Islet of Langerhans (tissue), 1 donor: ENCODE data around the gene BOC.
A peak's percentile ranks its signal among the peaks of the same experiment; 100 is the strongest.

ENCODE experiments used
- FAIRE-seq: peaks from one replicate; lab custom pipeline; 2011; peaks lifted over from hg19 to GRCh38; lab: Jason Lieb, UNC

BOC gene

DNA sequence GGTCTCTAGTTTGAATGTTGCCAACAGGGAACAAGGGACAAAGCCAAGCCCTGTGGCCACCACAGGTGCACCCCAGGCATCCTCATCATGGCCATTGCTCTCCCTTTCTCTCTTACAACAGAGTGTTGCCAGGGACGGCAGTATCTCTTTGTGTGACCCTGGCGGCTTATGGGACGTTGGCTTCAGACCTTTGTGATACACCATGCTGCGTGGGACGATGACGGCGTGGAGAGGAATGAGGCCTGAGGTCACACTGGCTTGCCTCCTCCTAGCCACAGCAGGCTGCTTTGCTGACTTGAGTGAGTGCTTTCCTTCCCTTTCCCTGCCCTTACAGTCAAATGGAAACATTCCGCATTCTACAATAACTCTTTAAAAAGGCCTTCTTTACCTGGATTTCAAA lies 38.2 kb downstream of the BOC start:
- no peak for FAIRE-seq

GRCh38 chr3:113250566-113250965 lies 39.2 kb downstream of the BOC start:
- FAIRE-seq = no peak

DNA sequence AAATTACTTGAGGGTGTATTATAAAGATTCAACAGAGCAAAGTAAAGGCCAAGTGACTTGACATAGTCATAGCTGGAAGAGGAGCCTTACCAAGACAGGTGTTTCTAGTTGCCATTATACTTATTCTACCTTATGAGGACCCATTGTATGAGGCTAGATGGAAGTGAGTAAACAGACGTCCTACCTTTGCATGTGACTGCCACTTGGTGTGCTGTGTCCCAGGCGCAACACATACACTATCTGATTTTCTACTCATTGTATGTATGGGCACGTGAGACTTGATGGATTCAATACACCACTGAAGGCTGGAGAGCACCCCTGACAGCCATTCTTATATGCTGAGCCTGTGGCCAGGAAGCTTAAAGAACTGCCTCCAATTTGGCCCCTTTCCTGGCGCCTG lies 40.5 kb downstream of the BOC start:
- FAIRE-seq = no peak

- FAIRE-seq = no peak
Measured at GRCh38 chr3:113252553-113252952, 41.2 kb downstream of the BOC start.

GRCh38 chr3:113253702-113254101 lies 42.3 kb downstream of the BOC start:
- no peak for FAIRE-seq

GRCh38 chr3:113254171-113254947 lies 43.0 kb downstream of the BOC start:
- no peak for FAIRE-seq

DNA sequence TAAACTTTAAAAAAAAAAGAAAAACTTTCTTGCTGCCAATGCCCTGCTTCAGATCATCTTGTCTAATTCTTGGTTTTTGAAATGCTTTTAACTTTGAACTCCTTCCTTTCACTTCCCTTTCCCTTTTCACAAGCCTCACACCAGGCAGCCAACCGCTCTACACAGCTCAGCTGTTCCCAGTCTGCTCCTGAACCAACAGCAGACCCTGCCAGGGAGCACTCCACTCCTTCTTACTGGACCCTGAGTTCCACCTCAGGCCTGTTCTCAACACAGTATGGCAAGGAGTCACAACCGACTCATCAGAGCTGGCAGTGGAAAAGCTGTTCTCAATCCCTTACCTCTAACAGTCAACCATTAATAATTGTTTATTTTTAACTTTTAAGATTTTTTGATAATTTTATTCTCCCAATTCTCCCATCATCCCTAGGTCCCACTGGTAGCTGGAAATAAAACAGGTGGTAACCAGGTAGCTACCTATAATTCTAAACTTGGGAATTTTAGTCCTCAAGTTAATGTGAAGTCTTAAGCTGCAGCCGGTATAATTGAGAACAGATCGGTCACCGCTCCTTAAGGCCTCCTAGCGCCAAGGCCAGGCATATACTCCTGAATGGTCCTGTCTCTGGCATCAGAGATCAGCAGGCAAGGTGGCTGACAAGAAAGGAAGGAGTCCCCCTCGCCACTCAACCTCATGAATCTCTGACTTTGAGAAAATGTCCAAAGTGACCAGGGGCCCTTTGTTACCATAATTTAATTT lies 43.9 kb downstream of the BOC start:
- FAIRE-seq = no peak

GRCh38 chr3:113255854-113256615 lies 44.7 kb downstream of the BOC start:
- FAIRE-seq = no peak

DNA sequence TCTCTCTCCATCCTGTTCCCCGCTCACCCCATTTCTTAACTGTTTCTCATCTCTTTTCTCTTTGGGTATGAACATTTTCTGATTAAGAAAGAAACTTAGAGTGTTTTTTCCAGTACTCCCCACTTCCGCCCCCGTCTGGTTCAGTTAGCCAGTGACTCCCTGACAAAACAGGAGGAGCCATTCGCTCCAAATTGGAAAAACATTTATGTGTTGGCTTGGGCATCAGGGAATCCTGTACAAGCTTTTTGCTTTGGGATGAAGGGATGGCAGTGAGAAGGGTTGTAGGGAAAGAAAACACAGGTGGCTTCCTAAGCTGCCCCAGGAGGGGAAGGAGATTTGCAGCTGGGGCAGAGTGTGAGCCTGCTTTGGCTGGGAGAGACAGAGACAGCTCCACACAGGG lies 47.0 kb downstream of the BOC start:
- FAIRE-seq = no peak

- FAIRE-seq = no peak
Measured at GRCh38 chr3:113259196-113259595, 47.8 kb downstream of the BOC start.

- no peak for FAIRE-seq
Measured at GRCh38 chr3:113261063-113261625, 49.8 kb downstream of the BOC start.

GRCh38 chr3:113261626-113262303 lies 50.4 kb downstream of the BOC start:
- FAIRE-seq = peak; percentile 76

DNA sequence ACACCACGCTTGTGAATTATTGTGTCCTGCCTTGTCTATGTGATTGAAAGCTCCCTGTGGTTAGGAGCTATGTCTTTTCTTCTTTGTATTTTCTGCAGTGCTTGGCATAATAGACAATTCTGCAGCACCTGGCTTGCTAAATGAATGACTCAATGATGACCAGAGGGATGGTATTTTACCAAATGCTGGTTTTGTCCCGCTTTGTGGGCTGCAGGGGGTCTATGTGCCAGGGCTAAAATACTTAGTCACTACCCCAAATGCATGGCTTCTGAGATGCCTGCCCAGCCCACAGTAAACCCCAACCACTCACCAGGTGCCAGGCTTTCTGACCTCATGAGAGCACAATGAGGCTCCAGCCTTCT lies 50.9 kb downstream of the BOC start:
- no peak for FAIRE-seq

DNA sequence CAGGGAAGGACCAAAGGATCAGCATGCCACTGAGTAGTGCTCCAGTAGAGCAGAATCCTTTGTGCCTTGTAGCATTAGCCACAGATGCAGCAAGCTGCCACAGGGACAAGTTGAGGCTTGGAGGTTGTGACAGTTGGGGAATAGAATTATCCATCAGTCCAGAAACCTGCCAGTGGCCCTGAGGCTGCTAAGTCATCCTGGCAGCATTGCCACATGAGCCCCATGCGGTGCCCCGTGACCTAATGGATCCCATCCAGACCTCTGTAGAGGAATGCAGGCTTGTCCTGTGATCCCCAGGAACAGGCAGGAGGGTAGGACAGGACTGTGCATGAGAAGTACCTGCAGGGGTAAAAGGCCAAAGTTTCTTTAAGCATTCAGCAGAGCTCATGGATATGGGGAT lies 51.7 kb downstream of the BOC start:
- no peak for FAIRE-seq

DNA sequence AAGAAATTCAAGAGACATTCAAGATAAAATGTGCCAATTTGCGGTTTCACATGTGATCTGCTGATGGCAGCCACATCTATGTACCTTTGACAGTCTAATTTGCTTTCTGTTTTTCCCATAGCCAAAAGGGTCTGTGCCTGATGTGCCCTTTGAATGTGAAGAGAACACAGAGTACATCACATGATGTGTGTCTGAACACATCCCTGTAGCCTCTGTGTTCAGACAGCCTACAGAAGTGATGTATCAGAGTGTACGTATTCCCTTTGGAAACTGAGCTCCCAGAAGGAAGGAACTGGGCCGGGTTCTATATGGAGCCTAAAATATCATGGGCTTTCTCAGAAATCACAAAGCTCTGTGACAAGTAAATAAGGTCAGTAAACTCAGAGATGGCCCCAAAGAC lies 52.4 kb downstream of the BOC start:
- FAIRE-seq = no peak

DNA sequence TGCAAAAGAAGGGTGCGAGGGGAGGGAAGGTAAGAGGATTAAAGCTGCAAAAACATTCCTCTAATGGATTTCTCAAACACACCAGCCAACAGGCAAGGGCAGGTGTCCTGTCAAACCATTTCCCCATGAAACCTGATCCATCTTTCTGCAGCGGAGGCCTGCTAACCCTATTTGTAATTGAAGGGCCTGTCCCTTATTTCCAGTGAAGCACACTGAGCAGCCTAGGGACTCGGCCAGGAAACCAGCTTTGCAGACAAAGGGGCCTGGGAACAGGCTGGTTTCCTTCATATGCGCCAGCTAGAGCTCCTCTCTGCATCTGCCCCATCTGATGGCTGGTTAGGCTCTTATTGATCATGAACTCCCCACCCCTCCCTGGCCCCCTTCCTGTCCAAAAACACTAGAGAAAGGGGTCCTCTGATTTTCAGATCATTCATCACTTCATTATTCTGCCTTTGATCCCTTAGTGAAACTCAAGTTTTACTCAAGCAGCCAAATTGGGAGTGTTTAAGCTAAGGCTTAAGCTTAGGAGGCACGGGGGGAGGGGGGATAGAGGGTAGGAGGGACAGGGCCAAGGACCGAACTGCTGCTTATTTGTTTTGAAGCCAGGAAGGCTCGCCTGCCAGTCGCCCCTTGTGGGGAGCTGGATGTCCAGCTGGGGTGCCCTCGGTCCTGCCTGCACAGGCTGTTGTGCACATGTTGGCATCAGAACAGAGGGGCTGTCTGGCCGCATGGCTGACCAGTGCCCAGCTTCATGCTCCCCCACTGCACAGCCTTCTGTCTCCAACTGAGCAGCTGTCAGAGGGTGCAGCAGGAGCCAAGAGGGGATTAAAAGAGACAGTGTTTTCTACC lies 53.1 kb downstream of the BOC start:
- no peak for FAIRE-seq

GRCh38 chr3:113265231-113265630 lies 53.9 kb downstream of the BOC start:
- no peak for FAIRE-seq

GRCh38 chr3:113266738-113267137 lies 55.4 kb downstream of the BOC start:
- no peak for FAIRE-seq

- no peak for FAIRE-seq
Measured at GRCh38 chr3:113268311-113268710, 57.0 kb downstream of the BOC start.

DNA sequence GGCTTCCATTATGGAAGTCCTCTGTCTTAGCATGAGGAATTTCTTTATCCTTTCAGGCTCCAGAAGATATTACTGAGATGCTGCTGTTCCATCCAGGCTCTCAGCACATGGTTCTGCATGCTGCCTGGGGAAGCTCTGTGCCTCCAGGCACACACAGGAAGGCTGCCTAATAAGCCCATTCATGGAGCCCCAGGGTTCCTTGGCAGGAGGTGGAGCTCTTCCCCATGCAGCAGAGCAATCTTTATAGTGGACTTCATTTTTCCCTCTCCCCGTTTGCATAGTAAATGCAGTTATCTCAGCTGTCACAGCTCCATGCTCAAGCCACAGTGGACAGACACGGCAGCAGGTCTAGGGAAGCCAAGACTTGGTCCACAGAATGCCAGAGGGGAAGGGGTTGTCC lies 57.6 kb downstream of the BOC start:
- FAIRE-seq = no peak

DNA sequence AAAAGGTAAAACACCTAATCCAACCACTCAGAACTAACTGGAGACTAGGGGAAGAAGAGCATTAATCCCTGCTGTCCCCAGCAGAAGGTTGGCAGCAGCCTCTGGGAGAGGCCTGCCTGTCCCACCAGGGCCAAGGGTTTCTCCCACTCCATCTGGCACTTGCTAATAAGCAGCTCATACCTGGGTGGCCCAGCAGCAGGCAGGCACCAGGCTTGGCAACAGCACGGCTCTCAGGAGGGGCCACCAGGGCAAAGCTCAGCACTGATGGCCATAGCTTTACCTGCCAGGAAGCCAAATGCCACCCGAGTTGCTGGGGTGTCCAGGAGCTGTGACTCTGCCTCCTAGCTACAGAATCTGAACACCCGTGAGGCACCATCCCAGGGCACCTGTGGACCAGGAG lies 58.3 kb downstream of the BOC start:
- FAIRE-seq = no peak
